Vagina (tissue), 2 donors: ENCODE data around the gene DPP8.

Experiments used
- CTCF ChIP-seq, 3 experiments: fragments of 450-650 bp in 2 of 3; fragments of 200-600 bp in 1 of 3; sonication (generic) in 1 of 3; IDR thresholded peaks; one replicate each; pipeline ENCODE4 v1.5.1; 2017 to 2019; ENCODE audit warnings: antibody characterized with exemption in 3 of 3, mild to moderate bottlenecking in 2 of 3, moderate library complexity in 2 of 3
- POLR2A ChIP-seq, 2 donors: fragments of 450-650 bp; IDR thresholded peaks; one replicate each; pipeline ENCODE4 v1.6.1; 2017; ENCODE audit warnings: antibody characterized with exemption in 2 of 2, mild to moderate bottlenecking in 2 of 2, moderate library complexity in 2 of 2
- POLR2AphosphoS5 ChIP-seq, 2 donors: sonication (generic); formaldehyde crosslinking; IDR thresholded peaks; one replicate each; pipeline ENCODE4 v1.9.0; 2017; ENCODE audit warnings: antibody characterized with exemption in 2 of 2, mild to moderate bottlenecking in 2 of 2, low read depth in 1 of 2; ENCODE audit not compliant: insufficient read depth in 1 of 2

DNA sequence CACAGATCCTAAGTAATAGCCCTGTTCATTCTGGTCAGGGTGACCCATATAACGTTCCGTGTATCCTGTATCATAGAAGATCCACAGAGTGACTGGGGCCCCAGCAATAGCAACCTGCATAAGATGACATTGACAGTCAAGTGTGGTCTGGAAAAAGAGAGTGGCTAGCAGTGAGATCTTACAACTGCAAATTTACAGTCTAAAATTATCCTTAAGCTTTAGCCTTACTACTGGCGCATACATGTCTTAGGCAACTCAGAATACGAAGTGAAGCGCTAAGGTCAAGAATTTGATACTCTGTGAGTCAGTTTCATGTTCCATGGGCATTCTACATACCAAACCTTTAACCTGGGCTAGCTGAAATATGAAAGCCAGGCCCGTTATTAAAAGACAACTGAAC is 65.5 kb downstream of the DPP8 start:
- TF ChIP-seq CTCF (IDR thresholded peaks at IDR 0.05) = no peak
- no peak for TF ChIP-seq POLR2A (IDR thresholded peaks at IDR 0.05)
- no peak for TF ChIP-seq POLR2AphosphoS5 (IDR thresholded peaks at IDR 0.05; ENCODE audit: insufficient read depth in 1 of 2, low read depth in 1 of 2)
